Cerebellar nuclear complex (tissue), 1 donor: ENCODE results near the gene CD200R1L.

Experiments
- DNase-seq, 2 experiments: peaks; one replicate each; lab custom pipeline; 2025; lab: John Stamatoyannopoulos, UW

The CD200R1L gene

DNA sequence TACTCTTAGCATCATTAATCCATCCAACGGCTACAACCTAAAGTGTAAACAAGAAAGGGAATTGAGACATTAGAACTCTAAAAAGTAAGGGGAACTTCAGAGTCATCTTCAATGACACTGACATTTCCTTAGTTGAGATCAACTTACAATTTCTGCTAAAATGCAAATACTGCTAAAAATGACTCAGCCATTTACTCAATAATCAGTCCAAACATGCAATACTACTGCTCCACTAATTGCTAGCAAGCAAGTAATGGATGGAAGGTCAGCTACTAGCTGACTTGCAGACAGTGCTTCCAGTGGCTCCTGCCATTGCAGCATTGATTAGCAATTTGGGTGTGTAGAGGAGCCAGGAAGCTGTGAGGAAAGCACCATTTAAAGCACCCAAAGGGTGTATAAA is 28.4 kb downstream of the CD200R1L start:
- no peak for DNase-seq

DNA sequence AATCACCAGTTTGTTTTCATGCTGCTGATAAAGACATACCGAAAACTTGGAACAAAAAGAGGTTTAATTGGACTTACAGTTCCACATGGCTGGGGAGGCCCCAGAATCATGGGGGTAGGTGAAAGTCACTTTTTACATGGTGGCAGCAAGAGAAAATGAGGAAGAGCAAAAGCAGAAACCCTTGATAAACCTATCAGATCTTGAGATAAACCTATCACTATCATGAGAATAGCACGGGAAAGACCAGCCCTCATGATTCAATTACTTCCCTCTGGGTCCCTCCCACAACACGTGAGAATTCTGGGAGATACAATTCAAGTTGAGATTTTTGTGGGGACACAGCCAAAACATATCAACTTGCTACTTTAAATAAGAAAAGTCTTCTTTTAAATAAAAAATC is 28.9 kb downstream of the CD200R1L start:
- DNase-seq = no peak

GRCh38 chr3:112817271-112817670 is 29.4 kb downstream of the CD200R1L start:
- no peak for DNase-seq

DNA sequence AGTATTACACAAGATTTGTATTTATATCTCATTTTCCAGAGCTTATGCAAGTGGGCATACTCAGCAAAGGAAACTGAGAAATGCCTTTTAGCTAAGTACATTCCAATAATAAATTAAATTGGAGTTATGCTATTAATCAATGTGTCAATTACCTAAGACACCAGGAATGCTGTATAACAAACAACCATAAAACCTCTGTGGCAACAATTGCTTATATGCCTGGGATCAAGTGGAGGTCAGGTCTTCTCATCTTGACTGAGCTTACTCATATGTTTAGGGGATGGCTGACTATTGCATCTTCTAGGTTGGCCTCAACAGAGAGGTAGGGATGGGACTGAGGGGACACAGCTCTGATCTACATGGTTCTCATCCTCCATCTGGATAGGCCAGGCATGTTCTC is 30.7 kb downstream of the CD200R1L start:
- DNase-seq = no peak

- no peak for DNase-seq
Measured at GRCh38 chr3:112814266-112814665, 32.4 kb downstream of the CD200R1L start.

- DNase-seq = no peak
Measured at GRCh38 chr3:112813723-112814171, 32.9 kb downstream of the CD200R1L start.

GRCh38 chr3:112813016-112813415 is 33.6 kb downstream of the CD200R1L start:
- DNase-seq = no peak

GRCh38 chr3:112811917-112812660 is 34.6 kb downstream of the CD200R1L start:
- no peak for DNase-seq

GRCh38 chr3:112811131-112811884 is 35.4 kb downstream of the CD200R1L start:
- DNase-seq = no peak

- no peak for DNase-seq
Measured at GRCh38 chr3:112810561-112810960, 36.1 kb downstream of the CD200R1L start.

DNA sequence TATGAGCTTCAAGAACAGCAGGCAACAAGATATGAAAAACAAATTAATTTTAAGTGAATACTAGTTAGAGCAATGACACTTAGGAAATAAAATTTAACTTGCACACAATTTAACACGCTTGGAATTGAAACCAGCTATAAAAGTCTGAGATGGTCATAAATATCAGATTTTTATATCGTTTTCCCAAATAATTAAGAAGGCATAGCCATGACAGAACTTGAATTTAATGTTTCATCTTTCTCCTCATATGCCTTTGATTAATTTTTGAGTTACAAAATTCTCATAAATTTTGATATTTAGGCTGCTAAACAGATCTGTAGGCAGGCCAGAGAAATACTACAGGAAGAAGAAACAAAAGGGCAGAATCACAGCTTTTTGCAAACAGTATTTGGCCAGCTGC is 38.5 kb downstream of the CD200R1L start:
- DNase-seq = no peak

GRCh38 chr3:112807685-112808084 is 39.0 kb downstream of the CD200R1L start:
- no peak for DNase-seq

- no peak for DNase-seq
Measured at GRCh38 chr3:112806903-112807302, 39.8 kb downstream of the CD200R1L start.

DNA sequence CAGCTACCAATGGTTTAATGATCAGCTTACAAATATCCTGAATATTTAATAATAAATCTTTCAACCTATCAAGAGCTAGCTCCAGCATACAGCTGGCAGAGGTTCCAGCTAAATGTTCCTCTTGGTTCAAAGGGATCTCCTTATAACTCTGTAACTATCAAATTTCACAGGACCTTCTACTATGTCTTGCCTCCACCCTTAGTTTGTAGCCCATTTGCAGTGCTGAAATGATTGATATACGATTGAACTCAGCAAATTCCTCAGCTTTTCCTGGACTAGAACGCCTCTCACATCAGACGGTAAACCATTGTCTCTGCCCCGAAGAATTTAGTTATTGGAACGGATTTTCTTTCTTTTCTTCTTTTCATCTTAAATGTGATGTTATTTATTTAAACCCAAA is 41.5 kb downstream of the CD200R1L start:
- no peak for DNase-seq

DNA sequence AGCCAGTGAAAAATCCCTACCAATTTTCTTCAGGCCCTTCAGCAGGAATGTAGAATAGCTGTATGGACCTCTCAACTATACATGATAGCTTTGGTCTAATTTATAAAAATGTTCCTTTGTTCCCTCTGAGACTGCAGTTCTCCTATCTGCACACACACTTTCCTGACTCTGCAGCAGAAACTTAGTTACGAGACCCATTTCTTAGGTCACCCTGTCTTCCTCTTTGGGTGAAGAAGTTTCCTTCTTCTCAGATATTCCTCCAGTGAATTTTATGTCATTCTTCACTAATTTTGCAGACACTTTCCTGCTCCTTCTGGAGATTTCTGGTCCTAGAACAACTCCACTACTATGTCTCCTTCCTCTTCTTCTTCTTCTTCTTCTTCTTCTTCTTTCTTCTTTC is 42.6 kb downstream of the CD200R1L start:
- no peak for DNase-seq

DNA sequence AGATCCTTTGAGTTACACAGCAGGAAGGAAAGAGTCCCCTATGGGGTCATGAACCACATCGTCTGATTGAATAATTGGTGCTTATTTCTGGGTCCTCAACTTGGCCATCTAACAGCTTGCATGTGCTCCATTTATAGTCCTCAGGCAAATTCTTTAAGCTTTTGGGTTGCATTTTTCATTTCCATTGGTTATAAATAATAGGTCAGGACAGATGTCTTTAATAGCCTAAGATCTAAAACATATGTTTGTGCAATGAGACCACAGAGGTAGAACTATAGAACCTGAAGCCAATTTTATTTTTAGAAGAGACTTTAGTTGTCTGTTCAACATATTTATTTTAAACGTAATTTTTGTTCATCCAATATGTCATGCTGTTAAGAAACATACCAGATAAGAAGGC is 43.2 kb downstream of the CD200R1L start:
- DNase-seq = no peak

DNA sequence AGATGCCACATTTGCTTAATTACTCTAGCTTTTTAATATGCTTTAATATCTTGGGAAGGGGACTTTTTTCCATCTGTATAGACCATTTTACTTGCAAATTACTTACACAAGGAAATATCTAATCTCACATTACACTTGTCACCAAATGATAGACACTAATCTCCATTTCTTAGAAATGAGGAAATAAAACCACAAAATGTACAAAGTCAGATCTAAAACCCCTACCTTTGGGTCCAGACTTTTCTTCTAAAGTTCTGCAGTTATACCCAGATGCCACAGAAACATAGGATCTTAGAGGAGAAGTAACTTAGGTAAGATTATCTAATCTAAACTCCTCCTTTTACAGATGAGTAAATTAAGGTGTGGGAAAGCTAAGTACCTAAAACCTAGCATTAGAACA is 44.3 kb downstream of the CD200R1L start:
- no peak for DNase-seq

DNA sequence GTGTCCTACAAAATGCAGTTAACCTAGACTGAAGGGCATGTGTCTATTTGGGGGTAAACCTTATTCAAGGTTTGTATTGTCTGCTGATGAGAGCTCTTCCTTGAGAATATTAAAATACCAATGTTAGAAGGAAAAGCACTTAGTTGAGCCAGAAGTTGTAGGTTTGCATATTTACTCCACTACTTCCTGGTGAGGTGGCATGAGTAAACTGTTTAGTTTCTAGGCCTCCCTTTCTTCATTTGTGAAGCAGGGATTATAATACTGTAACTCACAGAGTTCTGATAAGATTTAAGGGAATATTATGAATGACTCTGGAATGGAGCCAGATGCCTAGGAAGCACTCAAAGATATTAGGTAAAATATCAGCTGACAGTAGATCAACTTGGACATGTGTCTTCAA is 46.7 kb downstream of the CD200R1L start:
- no peak for DNase-seq

DNA sequence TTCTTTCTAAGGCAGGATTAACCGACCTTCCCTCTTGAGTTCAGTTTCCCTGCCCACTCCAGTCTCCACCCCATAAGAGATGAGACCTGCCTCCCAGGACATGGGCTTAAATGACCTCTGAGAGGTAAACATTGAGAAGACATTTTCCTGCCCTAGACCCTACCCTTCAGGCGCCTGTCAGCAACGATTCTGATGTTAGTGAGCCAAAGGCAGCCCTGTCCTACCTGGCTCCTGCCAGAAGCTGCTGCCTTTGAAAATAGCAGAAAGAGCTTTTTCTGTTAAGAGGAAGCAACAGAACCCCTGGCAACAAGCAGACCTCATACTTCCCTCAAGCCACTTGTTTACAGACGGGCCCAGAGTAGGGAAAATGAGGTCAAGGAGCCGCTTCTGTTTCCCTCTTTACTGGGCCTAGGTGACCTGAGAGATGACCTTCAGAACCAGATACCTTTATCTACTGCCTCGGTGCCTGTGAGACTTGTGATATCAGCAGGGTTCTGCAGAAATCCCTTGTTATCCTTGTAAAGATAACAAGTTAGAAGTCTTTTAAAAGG is 52.0 kb downstream of the CD200R1L start:
- DNase-seq = no peak

DNA sequence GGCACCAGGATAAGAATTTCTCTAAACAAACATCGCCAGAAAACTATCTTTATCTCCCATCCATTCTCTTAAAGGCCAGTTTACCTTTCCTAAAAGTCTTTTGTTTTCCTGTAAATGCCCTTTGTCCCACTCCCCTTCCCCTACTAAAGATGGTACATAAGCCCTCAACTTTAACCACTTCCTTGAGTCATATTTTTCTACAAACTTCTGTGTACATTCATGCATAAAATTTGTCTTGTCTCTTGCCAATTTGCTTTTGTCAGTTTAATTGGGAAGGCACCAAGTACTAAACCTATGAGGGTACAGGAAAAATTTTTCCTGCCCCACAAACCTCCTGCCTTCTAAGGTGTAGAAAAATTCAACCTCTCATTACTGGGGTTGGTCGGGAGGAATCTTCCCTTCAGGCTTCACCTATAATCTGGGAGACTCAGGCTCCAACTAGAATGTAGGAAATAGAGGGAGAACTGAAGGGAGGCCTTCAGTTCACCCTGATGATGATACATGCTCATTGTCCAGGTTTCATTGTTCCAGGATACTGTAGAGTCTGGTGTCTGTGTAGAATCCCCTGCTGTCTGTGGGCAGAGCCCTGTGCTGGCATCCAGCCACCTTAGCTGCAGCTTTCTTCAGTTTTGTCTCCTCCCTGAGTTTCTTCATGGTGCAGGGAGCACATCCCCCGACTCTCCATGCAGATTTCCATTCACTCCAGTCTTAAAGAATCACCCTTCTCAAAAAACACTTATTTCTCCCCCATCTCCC is 53.2 kb downstream of the CD200R1L start:
- DNase-seq = no peak

DNA sequence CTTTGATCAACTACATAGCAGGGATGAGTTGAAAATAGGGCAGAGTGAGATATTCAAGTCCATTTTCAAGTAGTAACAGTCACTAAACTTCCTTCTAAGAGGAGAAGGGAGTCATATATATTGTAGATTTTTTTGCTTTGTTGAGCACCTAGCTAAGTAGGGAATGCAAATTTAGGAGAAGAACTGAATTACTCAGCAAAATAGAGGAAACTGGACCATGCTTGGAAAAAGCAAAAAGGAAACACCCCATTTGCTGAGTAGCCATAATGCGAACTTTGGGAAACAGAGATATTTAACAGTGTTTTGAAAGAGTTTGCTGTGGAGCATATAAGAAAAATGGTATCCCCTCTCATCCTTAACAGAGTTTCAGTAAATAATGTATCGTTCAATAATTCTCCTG is 54.9 kb downstream of the CD200R1L start:
- no peak for DNase-seq

DNA sequence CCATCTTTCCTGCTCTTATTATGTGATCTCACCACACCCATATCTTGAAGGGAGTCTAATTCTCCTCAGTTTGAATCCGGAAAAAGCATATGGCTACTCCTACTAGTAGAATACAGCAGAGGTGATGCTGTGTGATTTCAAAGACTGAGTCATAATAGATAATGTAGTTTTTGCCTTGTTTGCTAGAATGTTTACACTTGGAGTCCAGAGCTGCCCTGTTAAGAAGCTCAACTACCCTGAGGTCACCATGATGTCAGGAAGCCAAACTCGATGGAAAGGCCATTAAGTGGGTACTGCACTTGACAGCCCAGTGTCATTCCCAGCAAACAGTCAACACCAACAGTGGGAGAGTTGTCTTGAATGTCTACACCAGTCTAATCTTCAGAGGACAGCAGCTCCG is 56.9 kb downstream of the CD200R1L start:
- no peak for DNase-seq
